ENCODE results near the gene CDKAL1.

CDKAL1 gene

GRCh38 chr6:21141616-21142303, 607.5 kb downstream of the CDKAL1 start:
- no peaks in the 10 kb centered on the region for H3K27me3 ChIP-seq (ENCODE audit: insufficient read depth, low read length)

GRCh38 chr6:21142741-21143140, 608.5 kb downstream of the CDKAL1 start:
- H3K4me1 ChIP-seq (ENCODE audit: insufficient read depth, low read length): peaks cover 62% of the 10 kb centered on the region
- H3K36me3 ChIP-seq (ENCODE audit: insufficient read depth, low read length): no peaks in the 10 kb centered on the region
- no peak overlapping the region for H2AFZ ChIP-seq (ENCODE audit: low read depth, low read length)
- H3K9me3 ChIP-seq (ENCODE audit: low read length): no peaks in the 10 kb centered on the region
- H3K27me3 ChIP-seq (ENCODE audit: insufficient read depth, low read length): no peaks in the 10 kb centered on the region
- H3K4me3 ChIP-seq (ENCODE audit: low read length): no peak overlapping the region

More at GRCh38 chr6:21141616-21142303, 607.5 kb downstream of the CDKAL1 start:
- Histone ChIP-seq H3K4me3 (ENCODE audit: low read length) (no peak overlapping the region), H3K9me3 (ENCODE audit: low read length) (no peaks in the 10 kb centered on the region), H3K36me3 (ENCODE audit: insufficient read depth, low read length) (no peaks in the 10 kb centered on the region), H3K4me1 (ENCODE audit: insufficient read depth, low read length) (peaks cover 67% of the 10 kb centered on the region), H2AFZ (ENCODE audit: low read depth, low read length) (no peak overlapping the region)

GRCh38 chr6:21143645-21144044, 609.4 kb downstream of the CDKAL1 start:
- Histone ChIP-seq H3K9me3 (ENCODE audit: low read length) (no peaks in the 10 kb centered on the region), H3K4me3 (ENCODE audit: low read length) (no peak overlapping the region), H3K36me3 (ENCODE audit: insufficient read depth, low read length) (no peaks in the 10 kb centered on the region), H3K4me1 (ENCODE audit: insufficient read depth, low read length) (peaks cover 53% of the 10 kb centered on the region), H3K27me3 (ENCODE audit: insufficient read depth, low read length) (no peaks in the 10 kb centered on the region), H2AFZ (ENCODE audit: low read depth, low read length) (no peak overlapping the region)

DNA sequence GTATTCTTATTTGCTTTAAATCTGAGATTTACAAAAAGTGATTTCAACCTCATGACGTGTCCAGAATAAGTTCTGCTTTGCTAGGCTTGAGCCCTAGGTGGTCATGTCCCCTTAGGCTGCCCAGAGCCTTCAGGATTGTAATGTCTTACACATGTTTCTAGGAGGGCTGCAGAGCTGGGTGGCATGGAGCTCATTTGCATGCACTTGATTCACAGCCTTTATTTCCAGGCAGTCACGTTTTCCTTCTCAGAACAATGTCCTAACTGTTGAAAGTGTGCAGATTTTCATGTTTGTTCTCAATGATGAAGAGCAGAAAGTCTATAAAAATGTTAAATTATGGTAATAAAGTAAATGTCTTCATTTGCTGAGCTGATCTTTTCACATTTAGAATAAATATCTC, 610.7 kb downstream of the CDKAL1 start:
- Histone ChIP-seq H3K4me3 (ENCODE audit: low read length) (no peak overlapping the region), H3K4me1 (ENCODE audit: insufficient read depth, low read length) (peaks cover 45% of the 10 kb centered on the region), H2AFZ (ENCODE audit: low read depth, low read length) (no peak overlapping the region), H3K9me3 (ENCODE audit: low read length) (no peaks in the 10 kb centered on the region), H3K27me3 (ENCODE audit: insufficient read depth, low read length) (no peaks in the 10 kb centered on the region), H3K36me3 (ENCODE audit: insufficient read depth, low read length) (no peaks in the 10 kb centered on the region)

DNA sequence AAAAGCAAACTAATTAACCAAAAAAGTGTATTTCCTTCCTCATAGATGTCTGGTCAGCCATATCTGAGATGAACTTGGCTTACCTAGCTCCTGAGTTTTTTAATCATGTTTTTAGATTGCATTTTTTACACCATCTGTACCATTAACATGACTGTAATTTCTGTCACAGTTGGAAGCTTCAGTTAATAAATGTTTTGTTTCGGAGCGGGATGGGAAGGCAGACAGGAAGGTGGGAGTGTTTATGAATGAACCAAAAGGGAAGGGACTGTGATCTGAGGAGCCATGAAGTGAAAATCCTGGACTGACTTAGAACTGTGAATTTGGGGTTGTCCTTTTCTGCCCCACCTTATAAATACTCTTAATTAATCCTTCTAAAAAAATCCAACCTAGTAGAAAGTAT, 613.7 kb downstream of the CDKAL1 start:
- H3K9me3 ChIP-seq (ENCODE audit: low read length): no peaks in the 10 kb centered on the region
- no peaks in the 10 kb centered on the region for H3K36me3 ChIP-seq (ENCODE audit: insufficient read depth, low read length)
- H2AFZ ChIP-seq (ENCODE audit: low read depth, low read length): no peak overlapping the region
- no peak overlapping the region for H3K4me3 ChIP-seq (ENCODE audit: low read length)
- no peaks in the 10 kb centered on the region for H3K27me3 ChIP-seq (ENCODE audit: insufficient read depth, low read length)
- H3K4me1 ChIP-seq (ENCODE audit: insufficient read depth, low read length): peaks cover 56% of the 10 kb centered on the region

DNA sequence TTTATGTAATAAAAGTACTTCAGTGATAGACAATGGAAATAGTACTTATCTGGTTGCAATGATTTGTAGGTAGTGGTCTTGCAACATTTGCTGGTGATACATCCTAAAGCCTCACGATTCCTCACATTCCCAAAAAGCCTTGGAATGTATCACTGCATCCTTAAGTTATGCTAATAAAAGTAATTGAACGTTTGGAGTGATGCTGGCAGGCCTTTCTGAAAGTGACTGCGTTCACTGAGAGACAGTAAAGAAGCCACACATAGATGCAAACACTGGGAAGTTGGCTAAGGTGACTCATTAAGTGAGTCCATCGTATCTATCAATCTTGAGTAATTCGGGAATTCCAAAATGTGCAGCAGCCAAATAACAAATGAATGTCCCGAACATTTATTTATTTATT, 615.2 kb downstream of the CDKAL1 start:
- no peak overlapping the region for H3K4me3 ChIP-seq (ENCODE audit: low read length)
- no peaks in the 10 kb centered on the region for H3K27me3 ChIP-seq (ENCODE audit: insufficient read depth, low read length)

GRCh38 chr6:21150667-21151066, 616.4 kb downstream of the CDKAL1 start:
- H3K9me3 ChIP-seq (ENCODE audit: low read length): no peaks in the 10 kb centered on the region
- H2AFZ ChIP-seq (ENCODE audit: low read depth, low read length): no peak overlapping the region

More for the DNA sequence above, 615.2 kb downstream of the CDKAL1 start:
- H3K9me3 ChIP-seq (ENCODE audit: low read length): no peaks in the 10 kb centered on the region
- no peak overlapping the region for H2AFZ ChIP-seq (ENCODE audit: low read depth, low read length)
- H3K4me1 ChIP-seq (ENCODE audit: insufficient read depth, low read length): peaks cover 44% of the 10 kb centered on the region
- H3K36me3 ChIP-seq (ENCODE audit: insufficient read depth, low read length): no peaks in the 10 kb centered on the region

DNA sequence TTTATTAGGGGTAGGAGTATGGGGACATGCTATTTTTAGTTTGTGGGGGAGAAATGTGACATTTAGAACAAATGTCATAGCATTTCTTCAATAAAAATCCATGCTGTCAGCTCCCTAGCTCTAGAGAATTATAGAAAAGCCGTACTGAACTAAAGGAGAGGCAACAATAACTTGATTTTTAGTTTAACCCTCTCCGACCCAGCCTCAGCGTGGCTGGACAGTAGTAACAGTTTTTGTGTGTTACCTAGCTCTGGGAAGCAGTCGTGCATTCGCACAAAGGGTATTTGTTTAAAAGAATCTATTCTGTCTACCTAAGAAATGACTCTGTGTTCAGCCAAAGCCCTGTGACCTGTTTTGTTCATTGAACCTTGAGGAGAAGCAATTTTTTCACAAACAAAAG, 616.9 kb downstream of the CDKAL1 start:
- no peak overlapping the region for H2AFZ ChIP-seq (ENCODE audit: low read depth, low read length)
- H3K4me3 ChIP-seq (ENCODE audit: low read length): no peak overlapping the region
- H3K4me1 ChIP-seq (ENCODE audit: insufficient read depth, low read length): peaks cover 27% of the 10 kb centered on the region
- no peaks in the 10 kb centered on the region for H3K27me3 ChIP-seq (ENCODE audit: insufficient read depth, low read length)
- no peaks in the 10 kb centered on the region for H3K9me3 ChIP-seq (ENCODE audit: low read length)
- H3K36me3 ChIP-seq (ENCODE audit: insufficient read depth, low read length): no peaks in the 10 kb centered on the region

More at GRCh38 chr6:21150667-21151066, 616.4 kb downstream of the CDKAL1 start:
- Histone ChIP-seq H3K27me3 (ENCODE audit: insufficient read depth, low read length) (no peaks in the 10 kb centered on the region), H3K36me3 (ENCODE audit: insufficient read depth, low read length) (no peaks in the 10 kb centered on the region), H3K4me3 (ENCODE audit: low read length) (no peak overlapping the region), H3K4me1 (ENCODE audit: insufficient read depth, low read length) (peaks cover 32% of the 10 kb centered on the region)

GRCh38 chr6:21151530-21151929, 617.3 kb downstream of the CDKAL1 start:
- no peak overlapping the region for H2AFZ ChIP-seq (ENCODE audit: low read depth, low read length)
- H3K36me3 ChIP-seq (ENCODE audit: insufficient read depth, low read length): no peaks in the 10 kb centered on the region
- H3K4me1 ChIP-seq (ENCODE audit: insufficient read depth, low read length): peaks cover 25% of the 10 kb centered on the region
- no peaks in the 10 kb centered on the region for H3K27me3 ChIP-seq (ENCODE audit: insufficient read depth, low read length)
- H3K4me3 ChIP-seq (ENCODE audit: low read length): no peak overlapping the region
- H3K9me3 ChIP-seq (ENCODE audit: low read length): no peaks in the 10 kb centered on the region

DNA sequence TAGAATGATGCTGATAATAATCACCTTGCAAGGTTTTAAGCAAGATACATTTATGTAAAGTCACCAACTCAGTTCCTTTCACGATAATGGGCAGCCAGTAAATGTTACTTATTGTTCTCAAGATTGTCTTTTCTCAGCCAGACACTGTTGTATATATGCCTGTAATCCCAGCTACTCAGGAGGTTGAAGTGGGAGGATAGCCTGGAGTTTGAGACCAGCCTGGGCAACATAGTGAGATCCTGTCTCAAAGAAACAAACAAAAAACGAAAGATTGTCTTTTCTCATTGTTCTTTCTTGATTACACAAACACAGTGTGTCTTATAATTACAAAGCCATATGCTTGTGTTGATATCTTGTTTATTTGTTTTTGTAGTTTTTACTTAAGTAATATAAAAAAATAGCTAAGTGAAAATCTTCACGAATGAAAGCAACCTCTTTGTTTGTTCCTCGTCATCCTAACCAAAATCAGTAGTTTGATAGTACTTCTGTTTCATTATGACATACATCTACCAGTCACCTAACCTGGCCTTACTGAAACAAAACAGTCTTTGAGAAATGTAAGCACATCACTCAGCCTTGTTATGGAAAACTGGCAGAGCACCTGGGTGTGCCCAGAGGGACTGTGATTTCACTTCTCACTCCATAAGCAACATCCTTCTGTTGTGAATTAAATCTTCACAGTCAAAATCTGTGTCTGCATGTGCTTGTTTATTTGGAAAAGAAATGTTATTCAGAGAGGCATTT, 623.1 kb downstream of the CDKAL1 start:
- H3K4me3 ChIP-seq (ENCODE audit: low read length): no peak overlapping the region
- no peaks in the 10 kb centered on the region for H3K27me3 ChIP-seq (ENCODE audit: insufficient read depth, low read length)

DNA sequence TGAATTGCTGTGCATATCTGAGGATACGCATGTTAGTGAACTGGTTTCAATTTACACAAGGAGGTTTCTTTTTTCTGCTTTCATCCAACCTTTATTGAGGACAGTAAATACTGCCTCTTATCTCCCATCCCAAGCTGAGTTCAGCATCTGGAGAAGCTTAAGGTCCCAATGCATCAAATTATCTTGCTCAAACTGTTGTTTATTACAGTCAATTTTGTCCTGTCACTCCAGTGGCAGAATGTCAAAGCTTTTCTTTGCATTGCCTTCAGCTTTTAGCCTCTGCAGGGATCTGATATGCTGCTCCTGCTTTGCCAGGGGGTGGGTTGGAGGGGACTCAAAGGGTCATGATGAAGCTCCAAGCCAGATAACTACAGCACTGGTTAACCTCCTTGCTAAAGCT, 623.9 kb downstream of the CDKAL1 start:
- Histone ChIP-seq H3K4me1 (ENCODE audit: insufficient read depth, low read length) (peaks cover 12% of the 10 kb centered on the region), H2AFZ (ENCODE audit: low read depth, low read length) (no peak overlapping the region), H3K36me3 (ENCODE audit: insufficient read depth, low read length) (no peaks in the 10 kb centered on the region), H3K4me3 (ENCODE audit: low read length) (no peak overlapping the region), H3K9me3 (ENCODE audit: low read length) (no peaks in the 10 kb centered on the region), H3K27me3 (ENCODE audit: insufficient read depth, low read length) (no peaks in the 10 kb centered on the region)

More for the DNA sequence above, 623.1 kb downstream of the CDKAL1 start:
- Histone ChIP-seq H3K4me1 (ENCODE audit: insufficient read depth, low read length) (peaks cover 12% of the 10 kb centered on the region), H3K36me3 (ENCODE audit: insufficient read depth, low read length) (no peaks in the 10 kb centered on the region), H2AFZ (ENCODE audit: low read depth, low read length) (no peak overlapping the region), H3K9me3 (ENCODE audit: low read length) (no peaks in the 10 kb centered on the region)

GRCh38 chr6:21158873-21159272, 624.6 kb downstream of the CDKAL1 start:
- H3K4me1 ChIP-seq (ENCODE audit: insufficient read depth, low read length): peaks cover 12% of the 10 kb centered on the region
- H3K9me3 ChIP-seq (ENCODE audit: low read length): no peaks in the 10 kb centered on the region
- no peak overlapping the region for H3K4me3 ChIP-seq (ENCODE audit: low read length)
- no peaks in the 10 kb centered on the region for H3K27me3 ChIP-seq (ENCODE audit: insufficient read depth, low read length)
- no peaks in the 10 kb centered on the region for H3K36me3 ChIP-seq (ENCODE audit: insufficient read depth, low read length)
- no peak overlapping the region for H2AFZ ChIP-seq (ENCODE audit: low read depth, low read length)

DNA sequence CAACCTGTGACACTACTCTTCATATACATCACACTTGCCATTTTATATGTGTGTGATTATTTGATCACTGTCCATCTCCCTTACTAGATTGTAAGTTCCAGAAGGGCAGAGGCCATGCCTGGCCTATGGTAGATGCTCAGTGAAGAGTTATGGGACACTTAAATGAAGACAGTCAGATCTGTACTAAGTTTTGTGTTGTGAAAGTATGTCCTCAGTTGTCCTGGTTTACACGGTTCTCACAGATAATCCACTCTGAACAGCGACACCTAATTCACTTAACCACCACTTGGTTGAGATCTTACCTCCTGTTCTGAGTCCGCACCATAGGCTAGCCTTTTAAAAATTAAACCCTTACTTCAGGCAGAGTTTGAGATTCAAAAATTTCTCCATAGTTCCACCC, 625.2 kb downstream of the CDKAL1 start:
- Histone ChIP-seq H2AFZ (ENCODE audit: low read depth, low read length) (no peak overlapping the region), H3K4me1 (ENCODE audit: insufficient read depth, low read length) (peaks cover 12% of the 10 kb centered on the region), H3K4me3 (ENCODE audit: low read length) (no peak overlapping the region), H3K9me3 (ENCODE audit: low read length) (no peaks in the 10 kb centered on the region), H3K27me3 (ENCODE audit: insufficient read depth, low read length) (no peaks in the 10 kb centered on the region), H3K36me3 (ENCODE audit: insufficient read depth, low read length) (no peaks in the 10 kb centered on the region)

Measured in neuron (in vitro differentiated cells).